GM12878 (cell line): ENCODE measurements around the gene DONSON. TPM values are rescaled to one million over a fixed set of nuclear protein-coding genes. Genes with fewer than 3 reads are reported as not detected.

Experiments used
- ATAC-seq: fragments of 200-7000 bp; cut with Tn5 transposase; 3 replicates; pipeline ENCODE4 v1.9.1; 2020; ENCODE audit warnings: mild to moderate bottlenecking, moderate library complexity
- BruUV-seq: library from RNA; stranded (reverse); fragments of 400-500 nt; replicated peaks from 2 replicates; lab custom pipeline; 2021; lab: Mats Ljungman, UMichigan
- CTCF ChIA-PET: fragments of 300-600 bp; sonication (Branson Sonifier 250); formaldehyde crosslinking; extraction: SDS; loops from one replicate; lab custom pipeline; 2021; ENCODE audit warnings: inconsistent platforms; lab: Yijun Ruan, JAX
- POLR2A ChIA-PET: fragments of 350-600 bp; formaldehyde crosslinking; extraction: SDS; loops from one replicate; lab custom pipeline; 2021; ENCODE audit warnings: inconsistent platforms; lab: Charles Lee
- RAD21 ChIA-PET: fragments of 300-600 bp; sonication (Branson Sonifier 250); formaldehyde crosslinking; loops from one replicate; lab custom pipeline; 2023; ENCODE audit warnings: antibody characterized with exemption; ENCODE audit not compliant: unreplicated experiment; lab: Charles Lee
- SMC1A ChIA-PET: fragments of 300-600 bp; sonication (Branson Sonifier 250); formaldehyde crosslinking; loops from one replicate; lab custom pipeline; 2023; ENCODE audit not compliant: unreplicated experiment, uncharacterized antibody; lab: Charles Lee
- DNase-seq: peaks from one replicate; pipeline ENCODE4 v3.0.0-alpha.2; 2011; ENCODE audit warnings: low read depth, low spot score
- FAIRE-seq: peaks from 3 replicates; lab custom pipeline; 2011; peaks lifted over from hg19 to GRCh38; lab: Jason Lieb, UNC
- H2AFZ ChIP-seq: 2 replicates; pipeline ENCODE4 v1.6.0; 2011; ENCODE audit warnings: low read depth, low read length, control low read depth; ENCODE audit not compliant: control insufficient read depth
- H3K27ac ChIP-seq: 2 replicates; pipeline ENCODE4 v1.5.1; 2011; ENCODE audit warnings: control low read depth; ENCODE audit not compliant: control insufficient read depth, insufficient read depth
- H3K27me3 ChIP-seq, 2 experiments: replicated peaks in 1 of 2; 2 replicates each; pipeline versions ENCODE4 v1.6.0 to v1.6.1; 2011; ENCODE audit warnings: low read length in 1 of 2; ENCODE audit not compliant: control insufficient read depth in 2 of 2, insufficient read depth in 2 of 2
- H3K36me3 ChIP-seq, 2 experiments: 2 replicates each; pipeline ENCODE4 v1.5.1; 2011; ENCODE audit warnings: low read length in 1 of 2; ENCODE audit not compliant: control insufficient read depth in 2 of 2, insufficient read depth in 2 of 2
- H3K4me1 ChIP-seq: 2 replicates; pipeline ENCODE4 v1.6.1; 2011; ENCODE audit warnings: mild to moderate bottlenecking, low read length, moderate library complexity, mixed read lengths; ENCODE audit not compliant: control insufficient read depth, insufficient read depth
- H3K4me2 ChIP-seq: 2 replicates; pipeline ENCODE4 v1.6.0; 2011; ENCODE audit warnings: control low read depth; ENCODE audit not compliant: control insufficient read depth, insufficient read depth
- H3K4me3 ChIP-seq: fragments of 200-600 bp; sonication (generic); 2 replicates; pipeline ENCODE4 v1.5.1; 2016
- H3K79me2 ChIP-seq: 2 replicates; pipeline ENCODE4 v1.6.0; 2011; ENCODE audit warnings: low read length; ENCODE audit not compliant: control insufficient read depth, insufficient read depth
- H3K9ac ChIP-seq: 2 replicates; pipeline ENCODE4 v1.8.0; 2011; ENCODE audit warnings: low read length, control low read depth, mixed read lengths; ENCODE audit not compliant: control insufficient read depth, insufficient read depth
- H3K9me3 ChIP-seq: replicated peaks from 3 replicates; pipeline ENCODE4 v1.5.1; 2011; ENCODE audit warnings: mild to moderate bottlenecking, low read length; ENCODE audit not compliant: control insufficient read depth, insufficient read depth
- H4K20me1 ChIP-seq: 2 replicates; pipeline ENCODE4 v1.6.0; 2011; ENCODE audit not compliant: control insufficient read depth, insufficient read depth
- CHD2 ChIP-seq: IDR thresholded peaks from 2 replicates; pipeline ENCODE4 v1.6.1; 2011; ENCODE audit warnings: low read depth, low read length, improper control_type of control experiment, borderline replicate concordance
- FOS ChIP-seq: IDR thresholded peaks from 3 replicates; pipeline ENCODE4 v1.6.1; 2011; ENCODE audit warnings: borderline replicate concordance; ENCODE audit not compliant: insufficient read length; ENCODE audit errors: extremely low read depth
- FOXM1 ChIP-seq: IDR thresholded peaks from 2 replicates; pipeline ENCODE4 v1.6.1; 2012; ENCODE audit warnings: low read depth, mild to moderate bottlenecking, inconsistent platforms, low read length, moderate library complexity
- GABPA ChIP-seq: IDR thresholded peaks from 2 replicates; pipeline ENCODE4 v1.6.1; 2014; ENCODE audit warnings: antibody characterized with exemption, low read depth, mild to moderate bottlenecking, inconsistent platforms
- GATAD2B ChIP-seq: fragments of 450-650 bp; conservative IDR thresholded peaks from 2 replicates; pipeline ENCODE4 v1.6.1; 2017; ENCODE audit warnings: low read depth, mild to moderate bottlenecking, moderate library complexity
- KAT2A ChIP-seq: conservative IDR thresholded peaks from 2 replicates; pipeline ENCODE4 v1.6.1; 2011; ENCODE audit warnings: low read depth, low read length; ENCODE audit not compliant: control insufficient read depth
- MYC ChIP-seq: IDR thresholded peaks from 2 replicates; pipeline ENCODE4 v1.6.1; 2011; ENCODE audit warnings: mild to moderate bottlenecking, low read length, moderate library complexity, inconsistent platforms; ENCODE audit not compliant: insufficient read depth, insufficient replicate concordance, insufficient read length, severe bottlenecking
- PAX5 ChIP-seq: IDR thresholded peaks from 2 replicates; pipeline ENCODE4 v1.6.1; 2011; ENCODE audit warnings: low read depth, low read length, borderline replicate concordance
- RFX5 ChIP-seq: IDR thresholded peaks from 2 replicates; pipeline ENCODE4 v1.6.1; 2011; ENCODE audit warnings: low read depth, low read length, improper control_type of control experiment
- SMAD1 ChIP-seq: fragments of 450-650 bp; IDR thresholded peaks from 2 replicates; pipeline ENCODE4 v1.6.1; 2018; ENCODE audit warnings: mild to moderate bottlenecking, low read depth; ENCODE audit not compliant: partially characterized antibody
- SUPT20H ChIP-seq: IDR thresholded peaks from 2 replicates; pipeline ENCODE4 v1.6.1; 2011; ENCODE audit warnings: low read depth, mild to moderate bottlenecking, low read length, moderate library complexity, borderline replicate concordance; ENCODE audit not compliant: control insufficient read depth
- ZNF207 ChIP-seq: fragments of 450-650 bp; IDR thresholded peaks from 2 replicates; pipeline ENCODE4 v1.6.1; 2014; ENCODE audit warnings: antibody characterized with exemption, mild to moderate bottlenecking, borderline replicate concordance
- ZNF622 ChIP-seq: fragments of 450-650 bp; IDR thresholded peaks from 2 replicates; pipeline ENCODE4 v1.6.1; 2017; ENCODE audit warnings: mild to moderate bottlenecking, inconsistent platforms
- WGBS: methylation state at CpG from one replicate; pipeline ENCODE4 v1.1.6; 2016; ENCODE audit warnings: low lambda C conversion rate; ENCODE audit not compliant: insufficient replicate concordance, insufficient coverage; ENCODE audit errors: missing lambda C conversion rate; 5-methylcytosine and 5-hydroxymethylcytosine counted together
- in situ Hi-C: fragments of 300-500 bp; cut with MboI; formaldehyde crosslinking; loops from 9 replicates; pipeline ENCODE4 v1.14.3; 2018; ENCODE audit warnings: mixed read lengths
- intact Hi-C: fragments of 100-400 bp; cut with micrococcal nuclease; formaldehyde crosslinking; loops from one replicate; pipeline ENCODE4 v1.14.2; 2022; ENCODE audit not compliant: unreplicated experiment
- polyA plus RNA-seq, 11 experiments: library from polyadenylated mRNA; depleted of rRNA in 4 of 11; unstranded in 6 of 11; stranded (reverse) in 5 of 11; fragments of >200 nt; fragmentation: Nextera tagmentation in 4 of 11; fragmentation: Illumina TruSeq in 1 of 11; extraction: Ambion mirVana in 4 of 11; extraction: Trizol in 1 of 11; gene quantifications; 1 replicate in 1 of 11; 2 replicates in 10 of 11; pipeline versions ENCODE4 v1.2.1 to v1.2.3, GENCODE V29; 2011 to 2016; ENCODE audit warnings: inconsistent platforms in 2 of 11, missing spikeins in 2 of 11, low read depth in 1 of 11
- total RNA-seq, 4 experiments: library from RNA; depleted of rRNA in 3 of 4; stranded (reverse); fragments of >200 nt in 3 of 4; fragmentation: Illumina TruSeq in 1 of 4; extraction: Trizol in 1 of 4; gene quantifications; 2 replicates each; pipeline versions ENCODE4 v1.2.1 to v1.2.3, GENCODE V29; 2013 to 2021

The DONSON gene
- total and polyA plus RNA-seq, 10 of the 15 experiments (the other 5 are each of a cell fraction or from before 2014, with no cell fraction given): 13.6 to 51.2 (median 32.2) TPM

GRCh38 chr21:33572350-33572749 is 16.1 kb downstream of the DONSON start:
- intact Hi-C loops: no loop called here
- H2AFZ ChIP-seq: no peak overlapping the region
- TF ChIP-seq ZNF207 (no peak), SMAD1 (no peak)
- H3K79me2 ChIP-seq: no peaks in the 10 kb centered on the region
- BruUV-seq: no TSS peak
- WGBS: 100% methylated on average over 3 of the region's 3 CpGs
- in situ Hi-C loops: no loop called here
- H3K36me3 ChIP-seq: peaks cover 6 to 45% of the 10 kb centered on the region in 2 experiments
- RAD21 ChIA-PET: interaction anchor here (1.2 to 1.8 kb wide), 2 partner anchors 33 kb away, joined by 4 to 6 read pairs; no protein-coding TSS in a partner anchor
- H3K9me3 ChIP-seq: no peaks in the 10 kb centered on the region
- H3K27me3 ChIP-seq: no peaks in the 10 kb centered on the region
- no peak overlapping the region for H3K4me3 ChIP-seq
- DNase-seq (no peak), ATAC-seq (no peak), FAIRE-seq (no peak)
- H3K4me2 ChIP-seq: no peak overlapping the region
- no peaks in the 10 kb centered on the region for H4K20me1 ChIP-seq
- H3K9ac ChIP-seq: no peak overlapping the region
- H3K4me1 ChIP-seq: no peaks in the 10 kb centered on the region
- SMC1A ChIA-PET: interaction anchor here (0.6 to 1.5 kb wide), 3 partner anchors 9 to 120 kb away, joined by 3 to 5 read pairs (median 3); no protein-coding TSS in a partner anchor
- POLR2A ChIA-PET: interaction anchor here (1.1 to 2.2 kb wide), 2 partner anchors 9 to 11 kb away, joined by 3 to 7 read pairs; no protein-coding TSS in a partner anchor
- CTCF ChIA-PET: interaction anchor here (1.1 to 2.9 kb wide), 3 partner anchors 15 to 34 kb away, joined by 4 to 15 read pairs (median 5); partner anchors contain the start of gene DONSON
- no peak overlapping the region for H3K27ac ChIP-seq

GRCh38 chr21:33569991-33570390 is 18.5 kb downstream of the DONSON start:
- no peak for ATAC-seq
- intact Hi-C loops: no loop called here
- ChIA-PET RAD21 (no interaction called here), POLR2A (interaction anchor here (0.5 kb wide), 1 partner anchor 22 kb away, joined by 5 read pairs; no protein-coding TSS in a partner anchor), CTCF (interaction anchor here (0.6 to 1.6 kb wide), 3 partner anchors 19 to 373 kb away, joined by 3 read pairs; no protein-coding TSS in a partner anchor), SMC1A (interaction anchor here (0.7 to 1.3 kb wide), 2 partner anchors 14 to 373 kb away, joined by 3 to 4 read pairs; no protein-coding TSS in a partner anchor)
- TSS peak; percentile 5 for BruUV-seq
- Histone ChIP-seq H3K27ac (no peak overlapping the region), H3K4me1 (no peaks in the 10 kb centered on the region), H4K20me1 (no peaks in the 10 kb centered on the region), H3K36me3 (peaks cover 6 to 44% of the 10 kb centered on the region in 2 experiments), H3K9me3 (no peaks in the 10 kb centered on the region), H3K79me2 (no peaks in the 10 kb centered on the region), H2AFZ (no peak overlapping the region), H3K9ac (no peak overlapping the region), H3K4me3 (no peak overlapping the region), H3K27me3 (no peaks in the 10 kb centered on the region), H3K4me2 (no peak overlapping the region)
- WGBS: 99% methylated on average over 5 of the region's 5 CpGs
- TF ChIP-seq FOS (no peak), SUPT20H (no peak), CHD2 (no peak), GATAD2B (no peak), ZNF622 (no peak), PAX5 (no peak), FOXM1 (no peak), RFX5 (no peak), KAT2A (no peak), GABPA (no peak), MYC (no peak)
- DNase-seq: no peak
- FAIRE-seq: no peak
- in situ Hi-C loops: no loop called here
